ENCODE measurements around the gene DCLK1. TPM values are rescaled to one million over a fixed set of nuclear protein-coding genes. Genes with fewer than 3 reads are reported as not detected.

DCLK1 gene
- total RNA-seq, 1 experiment from 2014 or later = not detected

GRCh38 chr13:36114233-36114632 is 16.9 kb downstream of the DCLK1 start:
- Histone ChIP-seq H3K9me3 (ENCODE audit: control insufficient read depth, insufficient read depth, low read depth, low read length) (no peaks in the 10 kb centered on the region), H3K27ac (ENCODE audit: low read length) (no peak overlapping the region), H3K36me3 (ENCODE audit: control insufficient read depth, insufficient read depth, low read length) (no peaks in the 10 kb centered on the region), H3K4me3 (ENCODE audit: low read depth in 2 of 2, low read length in 2 of 2) (no peak overlapping the region), H3K27me3 (ENCODE audit: control insufficient read depth, insufficient read depth, low read length) (no peaks in the 10 kb centered on the region), H3K4me1 (ENCODE audit: control insufficient read depth, insufficient read depth, low read length) (no peaks in the 10 kb centered on the region)
- ATAC-seq = no peak
- BruUV-seq (replicated peaks) = no TSS peak
- in situ Hi-C loops (cut with HindIII; ENCODE audit: low pct_unique_long_range_greater_than_20kb, low sequenced_read_pairs) = no loop called here
- no peak for TF ChIP-seq TCF7L2 (IDR thresholded peaks at IDR 0.05; ENCODE audit: low read depth, low read length)
- no peak for TF ChIP-seq POLR2AphosphoS5 (IDR thresholded peaks at IDR 0.05; ENCODE audit: low read depth, low read length)
- TF ChIP-seq, protein P1, sequence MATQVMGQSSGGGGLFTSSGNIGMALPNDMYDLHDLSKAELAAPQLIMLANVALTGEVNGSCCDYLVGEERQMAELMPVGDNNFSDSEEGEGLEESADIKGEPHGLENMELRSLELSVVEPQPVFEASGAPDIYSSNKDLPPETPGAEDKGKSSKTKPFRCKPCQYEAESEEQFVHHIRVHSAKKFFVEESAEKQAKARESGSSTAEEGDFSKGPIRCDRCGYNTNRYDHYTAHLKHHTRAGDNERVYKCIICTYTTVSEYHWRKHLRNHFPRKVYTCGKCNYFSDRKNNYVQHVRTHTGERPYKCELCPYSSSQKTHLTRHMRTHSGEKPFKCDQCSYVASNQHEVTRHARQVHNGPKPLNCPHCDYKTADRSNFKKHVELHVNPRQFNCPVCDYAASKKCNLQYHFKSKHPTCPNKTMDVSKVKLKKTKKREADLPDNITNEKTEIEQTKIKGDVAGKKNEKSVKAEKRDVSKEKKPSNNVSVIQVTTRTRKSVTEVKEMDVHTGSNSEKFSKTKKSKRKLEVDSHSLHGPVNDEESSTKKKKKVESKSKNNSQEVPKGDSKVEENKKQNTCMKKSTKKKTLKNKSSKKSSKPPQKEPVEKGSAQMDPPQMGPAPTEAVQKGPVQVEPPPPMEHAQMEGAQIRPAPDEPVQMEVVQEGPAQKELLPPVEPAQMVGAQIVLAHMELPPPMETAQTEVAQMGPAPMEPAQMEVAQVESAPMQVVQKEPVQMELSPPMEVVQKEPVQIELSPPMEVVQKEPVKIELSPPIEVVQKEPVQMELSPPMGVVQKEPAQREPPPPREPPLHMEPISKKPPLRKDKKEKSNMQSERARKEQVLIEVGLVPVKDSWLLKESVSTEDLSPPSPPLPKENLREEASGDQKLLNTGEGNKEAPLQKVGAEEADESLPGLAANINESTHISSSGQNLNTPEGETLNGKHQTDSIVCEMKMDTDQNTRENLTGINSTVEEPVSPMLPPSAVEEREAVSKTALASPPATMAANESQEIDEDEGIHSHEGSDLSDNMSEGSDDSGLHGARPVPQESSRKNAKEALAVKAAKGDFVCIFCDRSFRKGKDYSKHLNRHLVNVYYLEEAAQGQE (IDR thresholded peaks at IDR 0.05; ENCODE audit: insufficient read depth in 1 of 2, low read depth in 2 of 2, low read length in 1 of 2) = no peak
- TF ChIP-seq, protein P2, sequence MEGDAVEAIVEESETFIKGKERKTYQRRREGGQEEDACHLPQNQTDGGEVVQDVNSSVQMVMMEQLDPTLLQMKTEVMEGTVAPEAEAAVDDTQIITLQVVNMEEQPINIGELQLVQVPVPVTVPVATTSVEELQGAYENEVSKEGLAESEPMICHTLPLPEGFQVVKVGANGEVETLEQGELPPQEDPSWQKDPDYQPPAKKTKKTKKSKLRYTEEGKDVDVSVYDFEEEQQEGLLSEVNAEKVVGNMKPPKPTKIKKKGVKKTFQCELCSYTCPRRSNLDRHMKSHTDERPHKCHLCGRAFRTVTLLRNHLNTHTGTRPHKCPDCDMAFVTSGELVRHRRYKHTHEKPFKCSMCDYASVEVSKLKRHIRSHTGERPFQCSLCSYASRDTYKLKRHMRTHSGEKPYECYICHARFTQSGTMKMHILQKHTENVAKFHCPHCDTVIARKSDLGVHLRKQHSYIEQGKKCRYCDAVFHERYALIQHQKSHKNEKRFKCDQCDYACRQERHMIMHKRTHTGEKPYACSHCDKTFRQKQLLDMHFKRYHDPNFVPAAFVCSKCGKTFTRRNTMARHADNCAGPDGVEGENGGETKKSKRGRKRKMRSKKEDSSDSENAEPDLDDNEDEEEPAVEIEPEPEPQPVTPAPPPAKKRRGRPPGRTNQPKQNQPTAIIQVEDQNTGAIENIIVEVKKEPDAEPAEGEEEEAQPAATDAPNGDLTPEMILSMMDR (IDR thresholded peaks at IDR 0.05) = no peak
- TF ChIP-seq SIN3A (IDR thresholded peaks at IDR 0.05; ENCODE audit: borderline replicate concordance, insufficient read depth, low read depth, low read length) = no peak
- ChIA-PET CTCF (no interaction called here), POLR2A (no interaction called here)
- intact Hi-C loops (cut with micrococcal nuclease; ENCODE audit: unreplicated experiment) = no loop called here
- DNase-seq (ENCODE audit: low read depth, low spot score) = no peak

DNA sequence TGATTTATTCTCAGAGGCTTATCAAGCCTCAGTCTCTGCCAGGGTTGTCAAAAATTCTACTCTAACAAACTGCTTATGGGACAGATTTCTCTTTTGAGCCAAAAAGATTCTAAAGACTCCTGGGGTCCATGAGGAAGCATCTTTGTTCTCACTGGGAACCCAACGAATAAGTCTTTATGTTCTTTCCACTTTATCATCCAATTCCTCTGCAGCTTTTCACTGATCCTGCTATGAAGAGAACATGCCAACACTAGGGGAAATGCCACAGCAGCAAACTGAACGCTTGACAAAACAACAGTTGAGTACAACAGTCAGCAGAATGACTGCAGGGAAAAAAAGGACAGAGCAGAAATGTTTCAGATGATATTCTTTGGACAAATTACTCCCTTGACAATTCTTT is 22.2 kb downstream of the DCLK1 start:
- in situ Hi-C loops (cut with HindIII; ENCODE audit: low pct_unique_long_range_greater_than_20kb, low sequenced_read_pairs) = no loop called here
- no peak overlapping the region for H3K4me3 ChIP-seq (ENCODE audit: low read depth in 2 of 2, low read length in 2 of 2)
- H3K27ac ChIP-seq (ENCODE audit: low read length) = no peak overlapping the region
- ATAC-seq = no peak
- no peak for DNase-seq (ENCODE audit: low read depth, low spot score)
- intact Hi-C loops (cut with micrococcal nuclease; ENCODE audit: unreplicated experiment) = no loop called here
- no peaks in the 10 kb centered on the region for H3K9me3 ChIP-seq (ENCODE audit: control insufficient read depth, insufficient read depth, low read depth, low read length)
- no peaks in the 10 kb centered on the region for H3K36me3 ChIP-seq (ENCODE audit: control insufficient read depth, insufficient read depth, low read length)
- ChIA-PET POLR2A (no interaction called here), CTCF (no interaction called here)
- TF ChIP-seq TCF7L2 (IDR thresholded peaks at IDR 0.05; ENCODE audit: low read depth, low read length) (no peak), POLR2AphosphoS5 (IDR thresholded peaks at IDR 0.05; ENCODE audit: low read depth, low read length) (no peak), SIN3A (IDR thresholded peaks at IDR 0.05; ENCODE audit: borderline replicate concordance, insufficient read depth, low read depth, low read length) (no peak)
- TF ChIP-seq, protein P1 (IDR thresholded peaks at IDR 0.05; ENCODE audit: insufficient read depth in 1 of 2, low read depth in 2 of 2, low read length in 1 of 2) = no peak
- TF ChIP-seq, protein P2 (IDR thresholded peaks at IDR 0.05) = no peak
- no TSS peak for BruUV-seq (replicated peaks)
- no peaks in the 10 kb centered on the region for H3K27me3 ChIP-seq (ENCODE audit: control insufficient read depth, insufficient read depth, low read length)
- H3K4me1 ChIP-seq (ENCODE audit: control insufficient read depth, insufficient read depth, low read length) = no peaks in the 10 kb centered on the region
